Natural killer cell (primary cell): Measurements from ENCODE around the gene GRIK5. TPM values are rescaled to one million over a fixed set of nuclear protein-coding genes. Genes with fewer than 3 reads are reported as not detected.

Experiments used
- ATAC-seq, 3 donors: fragments of 150-1000 bp in 2 of 3; fragments of 200-7000 bp in 1 of 3; cut with Tn5 transposase; 1 replicate in 1 of 3; 2 replicates in 2 of 3; pipeline ENCODE4 v1.10.0; 2021; ENCODE audit warnings: mild to moderate bottlenecking in 2 of 3, moderate library complexity in 2 of 3
- DNase-seq, 2 donors: peaks; one replicate each; pipeline versions ENCODE4 v3.0.0 to v3.0.0-alpha.2; 2013 to 2021; ENCODE audit warnings: mixed read lengths in 1 of 2
- H3K27ac ChIP-seq: one replicate; pipeline ENCODE4 v1.5.1; 2013; ENCODE audit warnings: mild to moderate bottlenecking, low read length
- H3K27me3 ChIP-seq: one replicate; pipeline ENCODE4 v1.6.1; 2013; ENCODE audit warnings: low read length; ENCODE audit not compliant: control insufficient read depth, insufficient read depth
- H3K36me3 ChIP-seq: one replicate; pipeline ENCODE4 v1.6.1; 2013; ENCODE audit warnings: low read length; ENCODE audit not compliant: control insufficient read depth, insufficient read depth
- H3K4me1 ChIP-seq: one replicate; pipeline ENCODE4 v1.6.1; 2013; ENCODE audit warnings: low read length; ENCODE audit not compliant: control insufficient read depth, insufficient read depth
- H3K4me3 ChIP-seq: one replicate; pipeline ENCODE4 v1.5.1; 2013; ENCODE audit warnings: low read length
- H3K9me3 ChIP-seq: one replicate; pipeline ENCODE4 v1.6.1; 2013; ENCODE audit warnings: low read length; ENCODE audit not compliant: control insufficient read depth, insufficient read depth
- H3K27ac Mint-ChIP-seq, 2 donors: one replicate each; pipeline ENCODE4 v1.8.0; 2022; ENCODE audit warnings: mild to moderate bottlenecking in 2 of 2, mixed read lengths in 2 of 2, moderate library complexity in 1 of 2
- H3K27me3 Mint-ChIP-seq, 2 donors: one replicate each; pipeline ENCODE4 v1.8.0; 2022; ENCODE audit warnings: low read depth in 2 of 2, mixed read lengths in 2 of 2
- H3K36me3 Mint-ChIP-seq: one replicate; pipeline ENCODE4 v1.8.0; 2022; ENCODE audit warnings: mixed read lengths
- H3K4me1 Mint-ChIP-seq, 2 donors: one replicate each; pipeline ENCODE4 v1.8.0; 2022; ENCODE audit warnings: mixed read lengths in 2 of 2
- H3K4me3 Mint-ChIP-seq: one replicate; pipeline ENCODE4 v1.8.0; 2022; ENCODE audit warnings: mild to moderate bottlenecking, moderate library complexity, mixed read lengths
- H3K9me3 Mint-ChIP-seq, 2 donors: one replicate each; pipeline ENCODE4 v1.8.0; 2022; ENCODE audit warnings: mixed read lengths in 2 of 2
- CTCF ChIP-seq: fragments of 200-600 bp; IDR thresholded peaks from one replicate; pipeline ENCODE4 v1.8.0; 2022; ENCODE audit warnings: antibody characterized with exemption
- WGBS: methylation state at CpG from one replicate; pipeline ENCODE4 v1.1.7; 2013; ENCODE audit warnings: missing lambda C conversion rate; ENCODE audit not compliant: insufficient coverage; 5-methylcytosine and 5-hydroxymethylcytosine counted together
- intact Hi-C: fragments of 100-400 bp; cut with micrococcal nuclease; formaldehyde crosslinking; loops from one replicate; pipeline ENCODE4 v1.14.2; 2022
- total RNA-seq, 4 donors: library from RNA; stranded (reverse); fragments of 120-200 nt in 1 of 4; gene quantifications; one replicate each; pipeline versions ENCODE4 v1.2.3 to v1.2.4, GENCODE V29; 2013 to 2022

Gene GRIK5
- total RNA-seq, 3 donors from 2014 or later (not counting 1 experiment from before 2014, with no cell fraction given), result 0.31 to 2.1 TPM; not detected in 1

GRCh38 chr19:42032431-42032830 lies 37.6 kb downstream of the GRIK5 start:
- Histone ChIP-seq H3K4me3 (no peak overlapping the region), H3K36me3 (no peaks in the 10 kb centered on the region), H3K4me1 (no peaks in the 10 kb centered on the region), H3K27ac (no peak overlapping the region), H3K9me3 (no peaks in the 10 kb centered on the region), H3K27me3 (no peaks in the 10 kb centered on the region)
- no peaks in the 10 kb centered on the region for H3K9me3 Mint-ChIP-seq
- H3K27me3 Mint-ChIP-seq, result peaks cover 3 to 13% of the 10 kb centered on the region in 2 donors
- TF ChIP-seq CTCF, result no peak
- H3K27ac Mint-ChIP-seq, result no peak overlapping the region
- no peaks in the 10 kb centered on the region for H3K4me1 Mint-ChIP-seq
- DNase-seq (no peak), ATAC-seq (no peak)
- H3K36me3 Mint-ChIP-seq, result no peaks in the 10 kb centered on the region
- no peak overlapping the region for H3K4me3 Mint-ChIP-seq
- WGBS, result 91% methylated on average over 5 of the region's 5 CpGs
- intact Hi-C loops, result no loop called here

- intact Hi-C loops, result no loop called here
- Histone ChIP-seq H3K27ac (no peak overlapping the region), H3K9me3 (no peaks in the 10 kb centered on the region), H3K36me3 (no peaks in the 10 kb centered on the region), H3K4me1 (no peaks in the 10 kb centered on the region), H3K27me3 (no peaks in the 10 kb centered on the region), H3K4me3 (no peak overlapping the region)
- Mint-ChIP-seq H3K27me3 (peaks cover 10 to 13% of the 10 kb centered on the region in 2 donors), H3K4me1 (no peaks in the 10 kb centered on the region), H3K9me3 (no peaks in the 10 kb centered on the region), H3K36me3 (no peaks in the 10 kb centered on the region), H3K27ac (no peak overlapping the region), H3K4me3 (no peak overlapping the region)
- 79% methylated on average over 7 of the region's 7 CpGs for WGBS
- TF ChIP-seq CTCF, result no peak
- no peak for ATAC-seq
- DNase-seq, result no peak
Observed at GRCh38 chr19:42030645-42031440, 39.2 kb downstream of the GRIK5 start.

- Histone ChIP-seq H3K36me3 (no peaks in the 10 kb centered on the region), H3K4me3 (no peak overlapping the region), H3K9me3 (no peaks in the 10 kb centered on the region), H3K27me3 (no peaks in the 10 kb centered on the region), H3K4me1 (no peaks in the 10 kb centered on the region), H3K27ac (no peak overlapping the region)
- 91% methylated on average over 5 of the region's 8 CpGs for WGBS
- ATAC-seq (no peak), DNase-seq (peak in 1 of 2 donors; percentile 34)
- Mint-ChIP-seq H3K36me3 (no peaks in the 10 kb centered on the region), H3K9me3 (no peaks in the 10 kb centered on the region), H3K27me3 (peaks cover 6 to 21% of the 10 kb centered on the region in 2 donors), H3K27ac (no peak overlapping the region), H3K4me1 (no peaks in the 10 kb centered on the region), H3K4me3 (no peak overlapping the region)
- peak; percentile 28 for TF ChIP-seq CTCF
- intact Hi-C loops, result no loop called here
Observed at GRCh38 chr19:42028304-42029216, 41.4 kb downstream of the GRIK5 start.
